NT2/D1 (cell line): ENCODE measurements around the gene TCF19.

Experiments
- SUZ12 ChIP-seq: IDR thresholded peaks from 2 replicates; pipeline ENCODE4 v1.6.1; 2011; ENCODE audit not compliant: insufficient read length, insufficient read depth; ENCODE audit errors: extremely low read depth
- YY1 ChIP-seq: IDR thresholded peaks from 2 replicates; pipeline ENCODE4 v1.6.1; 2011; ENCODE audit not compliant: insufficient read length, insufficient read depth

DNA sequence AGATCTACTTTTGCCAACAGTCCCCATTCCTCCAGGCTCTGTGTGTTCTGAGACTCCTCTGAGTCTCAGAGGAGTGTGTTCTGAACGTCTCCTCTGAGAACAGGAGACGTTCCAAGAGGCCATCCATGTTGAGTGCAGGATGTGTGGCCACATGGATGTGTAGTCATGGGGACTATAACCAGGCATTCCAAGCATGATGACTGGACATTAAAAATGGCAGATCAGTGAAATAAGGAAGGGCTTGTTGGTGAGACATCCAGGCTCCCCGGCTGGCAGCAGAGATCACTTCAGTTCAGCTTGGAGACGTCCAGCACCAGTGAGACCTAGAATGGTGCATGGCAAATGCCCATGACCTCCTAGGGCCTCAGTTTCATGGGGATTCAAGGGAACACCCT is 46.4 kb downstream of the TCF19 start:
- TF ChIP-seq YY1 (no peak), SUZ12 (no peak)
